ENCODE results near the gene LAMTOR3.

LAMTOR3 gene

DNA sequence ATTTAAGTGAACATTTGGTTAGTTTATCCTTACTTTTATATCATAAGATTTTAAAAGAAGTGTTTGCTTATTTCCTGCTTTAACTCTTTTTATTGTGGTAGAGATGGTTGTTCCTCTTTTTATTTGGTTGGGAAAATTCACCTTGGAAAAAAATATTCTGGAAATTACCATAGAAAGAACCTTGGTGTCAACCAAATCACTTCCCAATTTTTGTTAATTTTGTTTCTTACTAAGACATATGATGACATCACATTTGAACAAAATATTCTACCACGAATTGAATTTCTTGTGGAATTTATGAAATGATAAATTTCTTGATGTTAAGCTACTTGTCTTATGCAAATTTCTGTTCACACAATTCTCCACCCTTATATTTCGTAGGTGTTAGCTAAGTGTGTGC, 33.7 kb downstream of the LAMTOR3 start:
- H4K20me1 ChIP-seq (ENCODE audit: insufficient read depth, low read length, poor library complexity, severe bottlenecking), result no peaks in the 10 kb centered on the region
- H3K9ac ChIP-seq (ENCODE audit: low read depth, low read length, poor library complexity, severe bottlenecking), result no peak overlapping the region
- H3K27me3 ChIP-seq (ENCODE audit: insufficient read depth, low read length, poor library complexity, severe bottlenecking), result no peaks in the 10 kb centered on the region
- H3K4me2 ChIP-seq (ENCODE audit: low read depth, low read length, poor library complexity, severe bottlenecking), result no peak overlapping the region
- H3K9me2 ChIP-seq (replicated peaks; ENCODE audit: low read depth, low read length), result no peaks in the 10 kb centered on the region
- no peaks in the 10 kb centered on the region for H3K9me3 ChIP-seq (ENCODE audit: insufficient read depth, low read depth, low read length)
- H3F3A ChIP-seq (ENCODE audit: low read depth), result no peaks in the 10 kb centered on the region
- no peaks in the 10 kb centered on the region for H3K4me1 ChIP-seq (ENCODE audit: insufficient read depth, low read length, poor library complexity, severe bottlenecking)
- H2AFZ ChIP-seq (ENCODE audit: low read length), result no peak overlapping the region
- no peaks in the 10 kb centered on the region for H3K36me3 ChIP-seq (ENCODE audit: insufficient read depth, low read length)
- no peaks in the 10 kb centered on the region for H3K79me2 ChIP-seq (ENCODE audit: insufficient read depth, low read length)
- no peak for TF ChIP-seq EZH2phosphoT487 (IDR thresholded peaks at IDR 0.05; ENCODE audit: borderline replicate concordance)
- TF ChIP-seq, protein P1, sequence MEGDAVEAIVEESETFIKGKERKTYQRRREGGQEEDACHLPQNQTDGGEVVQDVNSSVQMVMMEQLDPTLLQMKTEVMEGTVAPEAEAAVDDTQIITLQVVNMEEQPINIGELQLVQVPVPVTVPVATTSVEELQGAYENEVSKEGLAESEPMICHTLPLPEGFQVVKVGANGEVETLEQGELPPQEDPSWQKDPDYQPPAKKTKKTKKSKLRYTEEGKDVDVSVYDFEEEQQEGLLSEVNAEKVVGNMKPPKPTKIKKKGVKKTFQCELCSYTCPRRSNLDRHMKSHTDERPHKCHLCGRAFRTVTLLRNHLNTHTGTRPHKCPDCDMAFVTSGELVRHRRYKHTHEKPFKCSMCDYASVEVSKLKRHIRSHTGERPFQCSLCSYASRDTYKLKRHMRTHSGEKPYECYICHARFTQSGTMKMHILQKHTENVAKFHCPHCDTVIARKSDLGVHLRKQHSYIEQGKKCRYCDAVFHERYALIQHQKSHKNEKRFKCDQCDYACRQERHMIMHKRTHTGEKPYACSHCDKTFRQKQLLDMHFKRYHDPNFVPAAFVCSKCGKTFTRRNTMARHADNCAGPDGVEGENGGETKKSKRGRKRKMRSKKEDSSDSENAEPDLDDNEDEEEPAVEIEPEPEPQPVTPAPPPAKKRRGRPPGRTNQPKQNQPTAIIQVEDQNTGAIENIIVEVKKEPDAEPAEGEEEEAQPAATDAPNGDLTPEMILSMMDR (conservative IDR thresholded peaks at IDR 0.05; ENCODE audit: low read length), result no peak
- no peak overlapping the region for H3K4me3 ChIP-seq (ENCODE audit: low read length, poor library complexity, severe bottlenecking)

DNA sequence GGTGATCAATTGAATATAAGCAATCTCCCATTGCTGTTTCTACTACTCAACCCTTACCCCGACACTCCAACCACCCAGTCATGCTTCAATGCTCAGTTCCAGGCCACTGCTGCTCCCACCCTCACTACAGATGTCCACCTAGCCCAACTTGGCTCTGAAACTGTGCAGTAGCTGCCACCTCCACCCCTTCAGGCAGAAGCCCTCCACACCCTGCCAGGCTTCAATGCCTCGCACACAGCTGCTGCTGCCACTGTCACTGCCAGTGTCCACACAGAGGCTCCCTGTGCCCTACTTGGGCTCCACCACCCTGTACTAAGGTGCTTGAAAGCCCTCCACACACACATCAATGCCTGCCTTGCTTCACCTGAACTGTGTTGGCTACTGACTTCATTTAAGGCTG, 34.6 kb downstream of the LAMTOR3 start:
- H3K4me2 ChIP-seq (ENCODE audit: low read depth, low read length, poor library complexity, severe bottlenecking), result no peak overlapping the region
- H3K36me3 ChIP-seq (ENCODE audit: insufficient read depth, low read length), result no peaks in the 10 kb centered on the region

DNA sequence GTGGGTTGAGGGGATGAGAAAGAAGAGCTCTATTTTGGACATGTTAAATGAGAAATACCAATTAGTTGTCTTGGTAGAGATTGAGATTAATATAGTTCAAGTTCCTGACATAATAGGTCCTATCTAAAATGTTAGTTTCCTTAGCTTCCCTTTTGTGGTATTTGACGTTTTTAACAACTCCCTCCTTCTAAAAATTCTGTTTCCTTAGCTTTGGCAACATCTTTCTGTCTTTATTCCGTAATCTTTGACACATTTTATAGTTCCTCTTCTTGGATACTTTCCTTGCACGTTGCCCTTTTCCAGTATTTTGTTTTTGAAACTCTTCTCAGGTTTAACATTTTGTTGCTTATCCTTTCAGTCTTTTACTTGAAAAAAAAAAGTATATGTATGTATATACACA, 36.9 kb downstream of the LAMTOR3 start:
- TF ChIP-seq, protein P1 (conservative IDR thresholded peaks at IDR 0.05; ENCODE audit: low read length), result no peak
- TF ChIP-seq EZH2phosphoT487 (IDR thresholded peaks at IDR 0.05; ENCODE audit: borderline replicate concordance), result no peak
- Histone ChIP-seq H3K4me2 (ENCODE audit: low read depth, low read length, poor library complexity, severe bottlenecking) (no peak overlapping the region), H3K27me3 (ENCODE audit: insufficient read depth, low read length, poor library complexity, severe bottlenecking) (no peaks in the 10 kb centered on the region), H3K9me2 (replicated peaks; ENCODE audit: low read depth, low read length) (no peaks in the 10 kb centered on the region), H3F3A (ENCODE audit: low read depth) (no peaks in the 10 kb centered on the region), H2AFZ (ENCODE audit: low read length) (no peak overlapping the region), H4K20me1 (ENCODE audit: insufficient read depth, low read length, poor library complexity, severe bottlenecking) (no peaks in the 10 kb centered on the region), H3K9me3 (ENCODE audit: insufficient read depth, low read depth, low read length) (no peaks in the 10 kb centered on the region), H3K4me3 (ENCODE audit: low read length, poor library complexity, severe bottlenecking) (no peak overlapping the region), H3K9ac (ENCODE audit: low read depth, low read length, poor library complexity, severe bottlenecking) (no peak overlapping the region), H3K79me2 (ENCODE audit: insufficient read depth, low read length) (no peaks in the 10 kb centered on the region), H3K4me1 (ENCODE audit: insufficient read depth, low read length, poor library complexity, severe bottlenecking) (no peaks in the 10 kb centered on the region), H3K36me3 (ENCODE audit: insufficient read depth, low read length) (no peaks in the 10 kb centered on the region)

More for the DNA sequence above, 34.6 kb downstream of the LAMTOR3 start:
- no peak overlapping the region for H3K4me3 ChIP-seq (ENCODE audit: low read length, poor library complexity, severe bottlenecking)
- no peaks in the 10 kb centered on the region for H3K27me3 ChIP-seq (ENCODE audit: insufficient read depth, low read length, poor library complexity, severe bottlenecking)
- H3K9ac ChIP-seq (ENCODE audit: low read depth, low read length, poor library complexity, severe bottlenecking), result no peak overlapping the region
- H3K9me3 ChIP-seq (ENCODE audit: insufficient read depth, low read depth, low read length), result no peaks in the 10 kb centered on the region
- H3K4me1 ChIP-seq (ENCODE audit: insufficient read depth, low read length, poor library complexity, severe bottlenecking), result no peaks in the 10 kb centered on the region
- H2AFZ ChIP-seq (ENCODE audit: low read length), result no peak overlapping the region
- TF ChIP-seq, protein P1 (conservative IDR thresholded peaks at IDR 0.05; ENCODE audit: low read length), result no peak
- TF ChIP-seq EZH2phosphoT487 (IDR thresholded peaks at IDR 0.05; ENCODE audit: borderline replicate concordance), result no peak
- no peaks in the 10 kb centered on the region for H3K9me2 ChIP-seq (replicated peaks; ENCODE audit: low read depth, low read length)
- H4K20me1 ChIP-seq (ENCODE audit: insufficient read depth, low read length, poor library complexity, severe bottlenecking), result no peaks in the 10 kb centered on the region
- no peaks in the 10 kb centered on the region for H3K79me2 ChIP-seq (ENCODE audit: insufficient read depth, low read length)
- no peaks in the 10 kb centered on the region for H3F3A ChIP-seq (ENCODE audit: low read depth)
